MM.1S (cell line): Measurements from ENCODE around the gene BCL6.

ENCODE experiments used
- DNase-seq: peaks from one replicate; pipeline ENCODE4 v3.0.0-alpha.2; 2015
- H2AFZ ChIP-seq: fragments of 300-600 bp; sonication (generic); 2 replicates; pipeline ENCODE4 v1.6.0; 2016; ENCODE audit warnings: antibody characterized with exemption, low read length
- H3F3A ChIP-seq: fragments of 300-600 bp; sonication (generic); 2 replicates; pipeline ENCODE4 v1.6.1; 2016; ENCODE audit warnings: mild to moderate bottlenecking, antibody characterized with exemption, low read length, moderate library complexity, mixed read lengths; ENCODE audit not compliant: insufficient read depth
- H3K27ac ChIP-seq: fragments of 300-600 bp; sonication (generic); 2 replicates; pipeline ENCODE4 v1.5.1; 2016; ENCODE audit warnings: mild to moderate bottlenecking, low read length
- H3K27me3 ChIP-seq: fragments of 300-600 bp; sonication (generic); replicated peaks from 2 replicates; pipeline ENCODE4 v1.6.0; 2016; ENCODE audit warnings: low read length; ENCODE audit not compliant: insufficient read depth
- H3K36me3 ChIP-seq: fragments of 300-600 bp; sonication (generic); replicated peaks from 2 replicates; pipeline ENCODE4 v1.6.1; 2016; ENCODE audit warnings: mild to moderate bottlenecking, low read length, mixed read lengths; ENCODE audit not compliant: insufficient read depth
- H3K4me1 ChIP-seq: fragments of 300-600 bp; sonication (generic); 2 replicates; pipeline ENCODE4 v1.6.1; 2016; ENCODE audit warnings: low read length, mixed read lengths
- H3K4me2 ChIP-seq: fragments of 300-600 bp; sonication (generic); 2 replicates; pipeline ENCODE4 v1.6.0; 2016; ENCODE audit warnings: low read depth, low read length
- H3K4me3 ChIP-seq: fragments of 300-600 bp; sonication (generic); 2 replicates; pipeline ENCODE4 v1.5.1; 2016; ENCODE audit warnings: low read length, mixed read lengths
- H3K79me2 ChIP-seq: fragments of 300-600 bp; sonication (generic); 2 replicates; pipeline ENCODE4 v1.6.1; 2016; ENCODE audit warnings: mixed run types, low read length, mixed read lengths
- H3K9ac ChIP-seq: fragments of 300-600 bp; sonication (generic); 2 replicates; pipeline ENCODE4 v1.6.1; 2016; ENCODE audit warnings: low read length, mixed read lengths
- H3K9me2 ChIP-seq: fragments of 300-600 bp; sonication (generic); replicated peaks from 2 replicates; pipeline ENCODE4 v1.6.1; 2016; ENCODE audit warnings: mild to moderate bottlenecking, low read length, mixed read lengths; ENCODE audit not compliant: insufficient read depth
- H3K9me3 ChIP-seq: fragments of 300-600 bp; sonication (generic); replicated peaks from 2 replicates; pipeline ENCODE4 v1.6.1; 2016; ENCODE audit warnings: mild to moderate bottlenecking, low read length, mixed read lengths; ENCODE audit not compliant: insufficient read depth
- H4K20me1 ChIP-seq: fragments of 300-600 bp; sonication (generic); 2 replicates; pipeline ENCODE4 v1.6.1; 2016; ENCODE audit warnings: mild to moderate bottlenecking, low read length, moderate library complexity, mixed read lengths; ENCODE audit not compliant: insufficient read depth
- CTCF ChIP-seq: fragments of 300-600 bp; sonication (generic); IDR thresholded peaks from 2 replicates; pipeline ENCODE4 v1.5.1; 2016; ENCODE audit warnings: antibody characterized with exemption, low read length, mixed read lengths
- EZH2 ChIP-seq: fragments of 300-600 bp; sonication (generic); optimal IDR thresholded peaks from 2 replicates; pipeline ENCODE3; 2017; ENCODE audit warnings: low read depth, mild to moderate bottlenecking, antibody characterized with exemption, low read length, mixed read lengths
- EZH2phosphoT487 ChIP-seq: fragments of 300-600 bp; sonication (generic); IDR thresholded peaks from 2 replicates; pipeline ENCODE4 v1.6.1; 2018; ENCODE audit warnings: antibody characterized with exemption, low read length

The BCL6 gene

GRCh38 chr3:187706971-187707370, 38.3 kb downstream of the BCL6 start:
- Histone ChIP-seq H3K4me2 (no peak overlapping the region), H2AFZ (no peak overlapping the region), H3F3A (no peaks in the 10 kb centered on the region), H3K27me3 (no peaks in the 10 kb centered on the region), H3K4me3 (no peak overlapping the region), H3K36me3 (no peaks in the 10 kb centered on the region), H4K20me1 (no peaks in the 10 kb centered on the region), H3K9ac (no peak overlapping the region), H3K9me2 (no peaks in the 10 kb centered on the region), H3K79me2 (no peaks in the 10 kb centered on the region), H3K9me3 (no peaks in the 10 kb centered on the region), H3K4me1 (no peaks in the 10 kb centered on the region), H3K27ac (no peak overlapping the region)
- no peak for DNase-seq
- no peak for TF ChIP-seq EZH2
- TF ChIP-seq CTCF = no peak
- TF ChIP-seq EZH2phosphoT487 = no peak

GRCh38 chr3:187705164-187705563, 40.1 kb downstream of the BCL6 start:
- Histone ChIP-seq H3K9ac (no peak overlapping the region), H3K36me3 (no peaks in the 10 kb centered on the region), H3K4me2 (no peak overlapping the region), H3K27ac (no peak overlapping the region), H3K27me3 (no peaks in the 10 kb centered on the region), H2AFZ (no peak overlapping the region), H3K4me3 (no peak overlapping the region), H3K9me2 (no peaks in the 10 kb centered on the region), H4K20me1 (no peaks in the 10 kb centered on the region), H3K79me2 (no peaks in the 10 kb centered on the region), H3K4me1 (no peaks in the 10 kb centered on the region), H3F3A (no peaks in the 10 kb centered on the region), H3K9me3 (no peaks in the 10 kb centered on the region)
- TF ChIP-seq EZH2phosphoT487 (no peak), EZH2 (no peak), CTCF (no peak)
- no peak for DNase-seq

- H3K27ac ChIP-seq = no peak within 1 kb of the TSS
- H3K36me3 ChIP-seq = no peaks in the 10 kb centered on the region
- no peaks in the 10 kb centered on the region for H3K4me1 ChIP-seq
- H3K9me2 ChIP-seq = no peaks in the 10 kb centered on the region
- no peaks in the 10 kb centered on the region for H3K79me2 ChIP-seq
- H2AFZ ChIP-seq = no peak within 1 kb of the TSS
- no peak for TF ChIP-seq EZH2
- TF ChIP-seq CTCF = no peak
- TF ChIP-seq EZH2phosphoT487 = no peak
- H3K9me3 ChIP-seq = no peaks in the 10 kb centered on the region
- H3K27me3 ChIP-seq = no peaks in the 10 kb centered on the region
- H3K4me3 ChIP-seq = no peak within 1 kb of the TSS
- no peaks in the 10 kb centered on the region for H4K20me1 ChIP-seq
- H3K9ac ChIP-seq = no peak within 1 kb of the TSS
- H3K4me2 ChIP-seq = no peak within 1 kb of the TSS
- no peaks in the 10 kb centered on the region for H3F3A ChIP-seq
- no peak for DNase-seq
Observed at GRCh38 chr3:187702507-187703033, 42.7 kb downstream of the BCL6 start, which contains the start of gene RTP2. TSS of gene RTP2 (minus strand) at chr3:187702557. CDS start at chr3:187702128, 429 bp downstream.
